ENCODE data around the gene CCNL2.
"Not testable (repeated sequence)": the region's sequence is repeated elsewhere in the genome, so short reads cannot be mapped to it uniquely, and the experiment has no call there.

Gene CCNL2

DNA sequence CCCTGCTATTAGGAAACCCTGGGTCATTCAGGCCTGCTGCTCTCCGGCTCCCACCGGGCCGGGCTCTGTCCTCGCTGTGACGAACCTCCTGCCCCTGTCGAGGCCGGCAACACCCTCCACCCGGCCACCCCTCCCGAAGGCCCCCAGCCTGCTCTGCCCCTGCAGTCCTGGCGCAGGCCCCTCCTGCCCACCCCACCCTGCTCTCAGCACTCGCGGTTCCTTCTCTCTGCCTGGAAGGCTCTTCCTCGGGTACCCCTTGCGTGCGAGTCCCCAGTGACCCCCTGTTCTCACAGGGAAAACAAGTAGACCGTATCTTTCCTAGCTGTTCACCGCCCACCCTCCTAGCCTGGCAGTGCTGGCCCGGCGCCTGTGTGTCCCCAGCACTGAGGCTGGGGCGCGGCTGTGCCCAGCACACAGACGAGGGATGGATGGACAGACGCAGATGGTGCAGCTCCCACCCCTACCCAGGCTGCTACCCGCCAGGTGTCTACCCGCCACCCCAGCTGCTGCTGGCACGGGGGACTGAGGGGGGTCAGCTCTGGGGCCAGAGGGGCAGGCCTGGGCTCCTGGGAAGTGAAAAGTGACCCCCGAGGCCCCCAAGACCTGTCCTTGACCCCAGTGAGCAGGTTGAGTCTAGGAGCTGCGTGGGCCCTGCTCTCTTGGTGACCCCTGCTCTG is 33.3 kb upstream of the CCNL2 start:
- no peak for DNase-seq

DNA sequence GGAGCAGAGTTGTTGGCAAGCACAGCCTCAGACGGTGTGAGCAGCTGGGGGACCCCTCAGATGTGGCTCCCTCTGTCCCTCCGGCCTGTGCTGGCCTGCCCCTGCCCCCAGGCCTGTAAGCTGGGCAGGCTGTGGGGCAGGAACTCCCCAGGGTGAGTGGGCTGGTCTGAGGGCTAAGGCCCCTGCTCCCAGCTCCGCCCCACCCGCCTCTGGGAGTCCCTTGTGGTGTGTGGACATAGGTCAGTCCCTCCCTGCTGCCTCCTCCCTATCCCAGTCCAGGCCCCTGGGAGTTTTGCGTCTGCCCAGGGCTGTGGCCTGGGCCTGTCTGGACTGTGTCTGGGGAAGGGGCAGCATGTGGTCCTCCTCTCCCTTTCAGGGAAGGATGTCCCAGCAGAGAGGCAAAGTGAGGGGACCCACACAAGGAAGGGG is 32.7 kb upstream of the CCNL2 start:
- DNase-seq: no peak

DNA sequence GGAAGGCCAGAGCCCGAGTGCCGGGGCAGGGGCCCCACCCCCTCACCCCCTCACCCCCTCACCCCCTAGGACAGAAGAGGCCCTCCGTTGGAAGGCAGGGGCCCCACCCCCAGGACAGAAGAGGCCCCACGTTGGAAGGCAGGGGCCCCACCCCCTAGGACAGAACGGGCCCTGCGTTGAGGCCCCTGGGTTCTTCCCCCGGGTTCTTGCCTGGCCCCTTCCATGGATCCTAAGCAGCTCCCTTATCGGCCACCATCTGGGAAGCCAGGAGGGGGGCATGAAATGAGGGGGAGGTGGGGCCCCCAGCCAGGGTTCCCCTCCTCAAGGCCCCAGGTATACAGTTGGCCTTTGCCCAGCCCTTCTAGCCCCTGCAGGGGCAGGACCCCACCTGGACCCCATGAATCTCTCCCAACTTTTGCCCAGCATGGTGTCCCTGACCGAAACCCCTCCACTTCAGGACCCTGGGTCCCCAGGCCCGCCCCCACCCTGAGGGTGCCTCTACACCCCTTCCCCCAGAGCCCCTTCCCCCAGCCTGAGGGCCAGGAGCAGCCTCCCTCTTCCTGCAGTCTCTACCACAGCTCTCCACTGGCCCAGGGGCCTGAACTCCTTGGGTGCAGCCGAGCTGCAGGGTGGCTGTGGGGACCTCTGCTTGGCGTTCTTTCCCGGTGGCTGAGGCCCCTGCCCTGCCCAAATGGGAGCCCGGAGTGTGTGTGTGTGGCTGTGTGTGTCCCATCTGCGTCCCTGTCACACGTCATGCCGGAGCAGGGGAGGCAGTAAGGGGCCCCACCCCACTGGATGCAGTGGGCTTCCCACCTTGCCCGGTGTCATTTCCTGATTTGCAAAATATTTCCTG is 32.1 kb upstream of the CCNL2 start:
- DNase-seq: no peak

DNA sequence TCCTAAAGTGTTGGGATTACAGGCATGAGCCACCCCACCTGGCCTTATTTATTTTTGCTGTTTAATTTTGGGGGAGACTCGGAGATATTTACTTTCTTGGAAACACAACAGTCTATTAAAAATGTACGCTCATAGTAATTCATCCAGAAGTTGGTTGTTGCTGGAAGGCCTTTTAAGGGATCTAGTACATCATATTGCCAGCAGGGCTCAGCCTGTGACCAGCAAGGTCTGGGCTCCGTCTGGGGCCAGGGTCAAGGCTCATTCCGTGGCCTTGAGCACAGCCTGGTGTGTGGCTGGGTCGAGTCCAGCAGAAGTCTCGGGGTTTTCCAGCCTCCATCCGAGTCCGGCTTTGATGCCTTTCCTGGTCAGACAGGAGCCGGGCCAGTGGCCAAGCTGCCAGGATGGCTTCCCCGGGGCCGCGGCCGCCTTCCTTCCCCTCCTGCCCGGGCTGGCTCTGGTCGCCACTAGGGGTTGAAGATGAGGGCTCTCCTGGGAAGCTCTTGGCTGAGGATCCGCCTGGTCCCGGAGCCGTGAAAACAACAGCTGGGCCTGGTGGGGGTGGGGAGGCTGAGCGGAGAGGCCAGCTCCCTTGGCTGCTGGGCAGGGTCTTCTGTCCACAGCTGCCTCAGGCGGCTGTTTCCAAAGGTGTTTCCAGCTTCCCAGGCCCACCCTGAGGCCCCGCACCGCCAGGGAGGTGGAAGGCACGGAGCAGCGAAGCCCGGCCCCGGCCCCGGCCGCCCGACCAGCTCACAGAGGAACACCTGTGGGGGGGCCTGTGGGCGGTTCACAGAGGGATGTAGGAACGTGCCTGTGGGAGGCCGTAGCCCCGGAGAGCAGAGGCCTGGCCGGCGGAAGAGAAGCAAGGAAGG is 31.2 kb upstream of the CCNL2 start:
- no peak for DNase-seq

DNA sequence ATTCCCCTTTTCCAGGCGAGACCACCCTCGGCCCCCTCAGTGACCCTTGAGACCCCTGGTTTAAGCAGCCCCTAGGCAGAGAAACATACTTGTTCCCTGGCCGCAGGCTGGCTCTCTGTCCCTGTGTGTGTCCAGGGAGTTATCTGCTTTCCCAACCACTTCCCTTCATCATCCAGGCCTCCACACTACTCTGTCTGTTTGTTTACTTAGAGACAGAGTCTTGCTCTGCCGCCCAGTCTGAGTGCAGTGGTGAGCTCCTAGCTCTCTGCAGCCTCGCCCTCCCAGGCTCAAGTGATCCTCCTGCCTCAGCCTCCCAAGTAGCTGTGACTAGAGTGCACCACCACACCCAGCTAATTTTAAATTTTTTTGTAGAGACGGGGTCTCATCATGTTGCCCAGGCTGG is 30.5 kb upstream of the CCNL2 start:
- no peak for DNase-seq

DNA sequence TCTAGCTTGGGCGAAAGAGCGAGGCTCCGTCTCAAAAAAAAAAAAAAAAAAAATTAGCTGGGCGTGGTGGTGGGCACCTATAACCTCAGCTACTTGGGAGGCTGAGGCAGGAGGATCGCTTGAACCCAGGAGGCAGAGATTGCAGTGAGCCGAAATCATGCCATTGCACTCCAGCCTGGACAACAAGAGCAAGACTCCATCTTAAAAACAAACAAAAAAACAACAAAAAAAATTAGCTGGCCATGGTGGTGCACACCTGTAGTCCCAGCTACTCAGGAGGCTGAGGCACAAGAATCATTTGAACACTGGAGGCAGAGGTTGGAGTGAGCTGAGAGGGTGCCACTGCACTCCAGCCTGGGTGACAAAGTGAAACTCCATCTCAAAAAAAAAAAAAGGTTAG is 29.8 kb upstream of the CCNL2 start:
- DNase-seq: not testable (repeated sequence)

DNA sequence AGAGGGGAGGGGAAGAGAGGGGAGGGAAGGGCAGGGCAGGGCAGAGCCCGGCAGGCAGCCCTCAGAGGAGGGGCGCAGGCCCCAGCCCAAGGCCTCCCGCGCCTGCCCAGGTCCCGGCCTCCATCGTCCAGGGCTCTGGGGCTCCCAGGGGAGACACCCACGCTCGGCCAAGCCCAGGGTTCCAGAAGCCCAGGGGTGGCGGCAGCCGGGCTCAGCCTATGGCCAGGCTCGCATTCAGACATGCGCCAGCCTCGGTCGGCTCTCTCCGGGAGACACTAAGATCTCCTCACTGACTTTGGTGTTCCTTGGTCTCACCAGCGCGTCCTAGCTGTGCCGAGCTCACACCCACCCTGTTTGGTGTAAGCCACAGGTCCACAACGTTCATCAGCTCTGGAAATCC is 29.0 kb upstream of the CCNL2 start:
- no peak for DNase-seq

DNA sequence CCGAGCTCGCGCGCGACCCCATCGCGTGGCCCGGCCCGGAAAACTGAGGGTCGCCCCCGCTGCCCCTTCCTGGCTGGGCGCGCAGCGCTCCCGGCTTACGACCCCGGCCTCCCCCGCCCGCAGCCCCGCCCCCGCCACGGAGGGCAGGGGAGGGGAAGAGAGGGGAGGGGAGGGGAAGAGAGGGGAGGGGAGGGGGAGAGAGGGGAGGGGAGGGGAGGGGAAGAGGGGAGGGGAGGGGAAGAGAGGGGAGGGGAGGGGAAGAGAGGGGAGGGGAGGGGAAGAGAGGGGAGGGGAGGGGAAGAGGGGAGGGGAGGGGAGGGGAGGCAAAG is 28.6 kb upstream of the CCNL2 start:
- no peak for DNase-seq

DNA sequence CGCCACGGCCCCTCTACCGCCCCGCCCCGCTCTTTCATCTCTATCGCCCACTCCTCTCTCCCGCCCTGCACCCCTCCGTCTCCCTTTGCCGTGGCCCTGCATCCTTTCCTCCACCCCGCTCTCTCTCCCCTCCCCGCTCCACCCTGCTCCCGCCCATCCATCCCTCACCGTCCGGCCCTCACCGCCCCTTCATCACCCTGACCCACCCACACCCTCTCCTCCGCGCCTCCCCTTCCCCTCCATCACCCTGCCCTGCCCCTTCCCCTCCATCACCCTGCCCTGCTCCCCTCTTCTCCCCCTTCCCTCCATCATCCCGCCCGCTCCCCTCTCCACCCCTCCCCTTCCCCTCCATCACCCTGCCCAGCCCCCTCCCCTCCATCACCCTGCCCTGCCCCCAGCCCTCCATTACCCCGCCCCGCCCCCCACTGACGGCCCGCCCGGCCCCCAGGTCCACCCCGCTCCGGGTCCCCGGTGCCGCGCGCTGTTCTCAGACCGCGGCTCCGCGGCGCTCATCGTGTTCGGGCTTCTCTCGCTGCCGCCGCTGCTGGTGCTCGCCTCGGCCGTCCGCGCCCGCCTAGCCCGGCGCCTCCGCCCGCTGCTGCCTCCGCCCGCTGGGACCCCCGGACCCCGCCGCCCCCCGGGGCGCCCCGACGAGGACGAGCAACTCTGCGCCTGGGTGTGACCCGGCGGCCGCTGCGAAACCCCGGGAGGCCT is 28.1 kb upstream of the CCNL2 start:
- no peak for DNase-seq

DNA sequence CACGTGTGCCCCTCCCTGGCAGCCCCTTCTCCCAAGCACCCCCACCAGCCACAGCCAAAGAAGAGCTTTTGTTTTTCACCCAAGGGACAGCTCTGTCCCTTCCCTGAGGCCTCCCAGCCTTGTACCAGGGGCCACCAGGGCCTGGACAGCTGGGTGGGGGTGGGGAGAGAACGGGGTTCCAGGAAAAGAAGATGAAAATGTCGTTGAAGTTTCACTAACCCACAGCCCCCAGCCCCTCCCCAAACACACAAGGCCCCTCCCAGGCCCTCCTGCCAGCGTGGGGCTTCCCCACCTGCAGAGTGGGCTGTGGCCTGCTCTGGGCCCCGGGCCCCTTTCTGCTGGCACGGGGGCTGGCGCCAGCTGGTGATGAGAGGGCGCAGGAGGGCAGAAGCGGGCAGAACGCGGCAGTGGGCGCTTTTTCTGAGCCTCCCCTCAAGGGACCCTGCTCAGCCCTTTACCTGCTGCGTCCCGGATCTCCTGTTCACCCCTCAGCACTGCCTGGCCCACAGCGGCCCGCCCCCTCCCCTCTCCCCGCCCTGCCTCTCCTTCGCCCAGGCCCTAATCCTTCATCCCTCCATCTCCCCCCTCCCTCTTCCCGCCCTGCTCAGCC is 27.5 kb upstream of the CCNL2 start:
- no peak for DNase-seq

DNA sequence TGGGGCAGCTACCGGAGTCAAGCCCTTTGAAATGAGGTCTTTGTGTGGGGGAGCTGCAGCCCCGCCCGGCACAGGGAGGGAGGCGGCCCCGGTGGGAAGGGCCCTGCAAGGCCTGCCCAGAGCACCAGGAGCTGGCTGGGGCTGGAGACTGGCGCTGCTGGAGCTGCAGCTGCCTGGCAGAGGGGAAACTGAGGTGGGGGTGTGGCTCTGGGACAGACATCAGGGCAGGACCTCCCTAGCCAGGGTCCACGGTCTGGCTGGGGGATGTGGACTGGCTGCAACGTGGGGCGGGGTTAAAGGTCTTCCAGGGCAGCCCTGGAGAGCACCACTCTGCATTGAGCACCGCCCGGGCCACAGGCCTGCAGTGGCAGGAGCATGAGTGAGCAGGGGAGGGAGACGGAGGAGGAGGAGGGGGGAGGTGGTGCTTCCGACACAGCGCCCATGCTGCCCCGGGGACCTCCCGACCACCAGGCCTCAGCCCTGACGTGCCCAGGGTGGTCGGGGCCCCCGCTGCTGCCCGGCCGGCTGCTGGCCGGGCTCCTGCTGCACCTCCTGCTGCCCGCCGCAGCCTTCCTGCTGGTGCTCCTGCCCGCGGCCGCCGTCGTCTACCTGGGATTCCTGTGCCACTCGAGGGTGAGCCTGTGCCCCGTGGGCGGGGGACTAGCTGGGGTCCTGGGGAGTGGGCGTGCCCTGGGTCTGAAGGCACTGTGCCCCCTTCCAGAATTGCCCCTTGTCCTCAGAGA is 26.8 kb upstream of the CCNL2 start:
- DNase-seq: no peak

DNA sequence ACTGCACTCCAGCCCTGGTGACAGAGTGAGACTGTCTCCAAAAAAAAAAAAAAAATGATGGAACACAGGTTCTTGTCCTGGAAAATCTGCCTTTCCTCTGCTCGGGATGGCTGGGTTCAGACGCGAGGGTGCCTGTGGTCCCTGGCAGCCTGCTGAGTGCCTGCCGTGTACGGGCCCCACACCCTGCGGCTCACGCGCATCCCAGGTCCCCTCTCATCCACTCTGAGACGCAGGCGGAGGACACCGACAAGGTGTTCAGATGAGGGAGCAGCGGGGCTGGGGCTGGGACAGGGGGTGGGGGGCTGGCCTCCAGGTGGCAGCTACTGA is 26.3 kb upstream of the CCNL2 start:
- DNase-seq: no peak

DNA sequence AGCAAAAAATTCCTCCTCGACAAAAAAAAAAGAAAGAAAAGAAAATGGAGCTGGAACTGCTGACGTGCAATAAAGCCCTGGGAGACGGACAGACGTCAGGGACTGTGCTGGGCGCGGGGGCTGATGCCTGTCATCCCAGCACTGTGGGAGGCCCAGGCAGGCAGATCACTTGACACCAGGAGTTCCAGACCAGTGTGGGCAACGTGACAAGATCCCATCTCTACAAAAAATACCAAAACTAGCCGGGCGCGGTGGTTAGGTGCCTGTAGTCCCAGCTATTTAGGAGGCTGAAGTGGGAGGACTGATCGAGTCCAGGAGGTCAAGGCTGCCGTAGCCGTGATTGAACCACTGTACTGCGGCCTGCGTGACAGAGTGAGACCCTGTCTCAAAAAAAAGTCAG is 25.6 kb upstream of the CCNL2 start:
- no peak for DNase-seq

DNA sequence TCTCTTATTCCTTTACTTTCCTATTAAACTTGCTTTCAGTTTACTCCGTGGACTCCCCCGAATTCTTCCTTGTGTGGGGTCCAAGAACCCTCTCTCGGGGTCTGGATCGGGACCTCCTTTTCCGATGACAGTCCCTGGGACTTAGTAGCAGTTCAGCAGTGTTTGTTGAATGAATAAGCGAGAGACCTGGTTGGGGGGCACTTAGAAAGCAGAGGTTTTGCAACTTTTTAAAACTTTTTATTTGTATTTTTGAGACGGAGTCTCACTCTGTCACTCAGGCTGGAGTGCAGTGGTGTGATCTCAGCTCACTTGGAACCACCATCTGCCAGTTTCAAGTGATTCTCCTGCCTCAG is 24.1 kb upstream of the CCNL2 start:
- DNase-seq: no peak

DNA sequence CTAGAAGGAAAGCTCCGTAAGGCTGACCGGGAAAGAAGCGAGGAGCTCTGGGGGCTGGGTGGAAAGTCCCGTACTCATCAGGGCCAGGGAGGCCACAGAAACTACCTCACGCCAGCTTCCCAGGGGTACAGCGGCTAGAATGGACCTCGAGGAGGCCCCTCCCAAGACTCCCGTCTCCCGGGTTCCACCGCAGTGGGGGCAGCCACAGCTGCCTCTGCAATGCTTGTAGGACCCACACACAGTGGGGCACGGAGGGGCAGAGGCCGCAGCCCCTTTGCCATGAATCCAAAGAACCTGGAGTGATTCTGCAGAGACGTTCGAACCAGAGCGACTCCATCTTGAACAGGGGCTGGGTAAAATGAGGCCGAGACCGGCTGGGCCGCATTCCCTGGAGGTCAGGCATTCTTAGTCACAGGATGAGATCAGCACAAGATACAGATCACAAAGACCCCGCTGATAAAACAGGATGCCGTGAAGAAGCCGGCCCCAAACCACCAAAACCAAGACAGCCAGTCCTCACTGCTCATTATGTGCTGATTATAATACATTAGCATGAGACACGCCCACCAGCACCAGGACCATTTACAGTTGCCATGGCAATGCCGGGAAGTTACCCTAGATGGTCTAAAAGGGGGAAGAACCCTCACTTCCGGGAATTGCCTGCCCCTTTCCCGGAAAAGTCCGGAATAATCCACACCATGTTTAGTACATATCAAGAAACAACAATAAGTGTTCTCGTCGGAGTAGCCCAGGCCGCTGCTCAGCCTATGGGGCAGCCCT is 23.5 kb upstream of the CCNL2 start:
- no peak for DNase-seq

DNA sequence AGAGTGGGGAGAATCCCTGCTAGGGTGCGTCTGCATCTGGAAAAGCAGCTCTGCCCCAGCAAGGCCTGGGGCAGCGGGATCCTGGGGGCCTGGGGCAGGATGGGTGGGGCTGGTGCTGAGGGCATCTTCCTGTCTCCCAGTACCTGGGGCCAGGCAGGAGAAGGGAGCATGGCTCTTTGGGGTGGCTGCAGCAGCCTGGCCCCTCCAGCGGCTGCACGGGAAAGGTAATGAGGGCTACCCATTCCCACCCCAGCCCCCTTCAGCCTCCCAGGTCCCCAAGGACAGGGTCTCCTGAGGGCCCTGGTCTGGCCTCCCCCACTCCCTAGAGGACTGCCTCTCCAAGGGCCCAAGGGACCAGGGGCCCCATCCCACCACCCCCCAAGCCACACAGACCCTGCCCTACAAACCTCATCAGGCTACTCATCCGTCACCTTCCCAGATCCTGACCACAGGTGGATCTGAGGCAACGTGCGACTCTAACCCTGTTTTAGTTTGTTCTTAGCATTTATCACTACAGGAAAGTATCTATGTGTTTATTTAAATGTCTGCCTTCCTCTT is 22.9 kb upstream of the CCNL2 start:
- DNase-seq: no peak

DNA sequence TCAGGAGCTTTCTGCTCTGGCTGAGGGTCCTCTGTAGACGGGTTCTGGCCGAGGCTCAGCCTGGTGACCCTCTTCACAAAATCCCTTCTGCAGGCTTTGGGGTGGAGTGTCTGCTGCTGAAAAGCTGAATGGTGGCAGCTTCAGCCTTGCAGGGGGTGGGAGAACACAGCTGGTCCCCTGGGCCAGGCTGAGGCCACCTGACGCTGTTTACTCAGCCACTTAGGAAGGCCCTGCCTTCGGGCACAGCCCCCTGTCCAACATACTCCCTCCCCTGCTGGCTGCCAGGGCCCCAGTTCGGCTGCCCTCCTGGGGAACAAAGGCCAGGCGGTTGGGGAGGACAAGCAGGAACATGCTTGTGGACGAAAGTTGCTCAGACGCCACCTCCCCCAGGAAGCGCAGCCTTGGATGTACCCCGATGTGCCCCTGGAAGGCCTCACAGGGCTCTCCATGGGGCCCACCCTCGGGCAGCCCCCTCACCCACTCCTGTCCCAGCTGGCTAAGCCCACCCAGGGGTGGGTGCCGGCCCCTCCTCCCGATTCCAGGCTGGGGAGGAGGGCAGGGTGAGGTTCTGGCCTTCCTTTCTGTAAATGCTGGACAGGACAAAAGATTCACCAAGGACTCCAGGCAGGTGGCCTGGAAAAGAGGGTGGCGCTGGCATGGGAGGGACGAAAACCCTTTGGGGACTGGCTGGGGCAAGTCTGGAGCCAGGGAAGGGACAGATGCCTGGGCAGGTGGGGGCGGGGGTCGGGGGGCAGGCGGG is 22.2 kb upstream of the CCNL2 start, which contains the start of gene ANKRD65:
Gene ANKRD65 (minus strand): TSS at position 130 of the 760 bp plus-strand sequence. CDS start 271 bp downstream, outside the sequence.
- DNase-seq: no peak

DNA sequence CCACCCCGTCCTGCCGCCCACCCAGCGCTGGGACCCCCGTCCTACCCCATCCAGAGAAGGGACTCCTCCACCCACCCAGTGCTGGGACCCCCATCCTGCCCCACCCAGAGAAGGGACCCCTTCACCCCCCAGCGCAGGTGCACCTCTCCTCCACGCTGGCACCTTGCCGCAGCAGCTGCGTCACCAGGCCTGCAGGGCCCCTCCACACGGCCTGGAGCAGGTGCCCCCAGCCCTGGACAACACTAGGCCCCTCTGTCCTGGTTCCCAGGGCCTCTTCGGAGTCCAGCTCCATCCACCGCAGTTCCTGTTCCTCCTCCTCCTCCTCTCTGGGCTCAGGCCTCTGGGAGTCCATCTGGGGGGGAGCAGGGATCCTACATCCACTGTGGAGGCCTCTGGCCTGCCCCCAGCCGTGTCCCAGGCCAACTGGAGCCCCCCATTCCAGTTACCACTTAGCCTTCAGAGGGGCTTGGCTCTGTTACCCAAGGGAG is 21.6 kb upstream of the CCNL2 start:
- DNase-seq: no peak

DNA sequence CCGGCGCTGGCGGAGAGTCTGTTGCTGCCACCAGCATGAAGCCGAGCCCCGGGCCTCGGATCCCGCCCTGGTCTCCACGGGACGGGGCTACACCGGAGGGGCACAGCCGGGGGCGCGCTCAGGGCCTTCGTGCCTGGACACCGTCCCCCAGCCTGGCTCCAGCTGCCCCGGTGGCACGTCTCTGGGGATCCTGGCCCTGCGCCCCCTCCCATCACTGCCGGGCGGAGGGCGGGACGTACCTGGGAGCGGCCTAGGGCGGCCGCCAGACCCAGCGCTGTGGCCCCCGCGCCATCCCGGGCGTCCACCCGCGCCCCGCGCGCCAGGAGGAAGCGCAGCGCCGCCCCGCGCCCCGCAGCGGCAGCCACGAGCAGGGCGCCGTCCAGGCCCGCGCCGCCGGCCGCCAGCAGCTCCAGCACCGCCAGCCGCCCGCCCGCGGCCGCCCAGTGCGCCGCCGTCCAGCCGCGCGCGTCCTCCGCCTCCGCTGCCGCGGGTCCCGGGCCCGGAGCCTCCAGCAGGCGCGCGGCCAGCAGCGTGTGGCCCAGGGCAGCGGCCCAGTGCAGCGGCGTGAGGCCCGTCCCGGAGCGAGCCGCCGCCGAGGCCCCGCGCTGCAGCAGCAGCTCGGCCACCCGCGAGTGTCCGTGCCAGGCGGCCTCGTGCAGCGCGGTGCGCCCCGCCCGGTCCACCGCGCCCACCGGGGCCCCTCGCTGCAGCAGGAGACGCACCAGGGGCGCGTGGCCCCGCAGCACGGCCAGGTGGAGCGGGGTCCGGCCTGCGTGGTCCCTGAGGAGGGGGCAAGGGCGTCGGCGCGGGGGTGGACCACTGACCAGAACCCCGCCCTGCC is 20.9 kb upstream of the CCNL2 start:
- no peak for DNase-seq

Data from NCI-H748 treated with DMSO at 0.1 percent for 48 hours (cell line).